ENCODE measurements around the gene SGTA. TPM values are rescaled to one million over a fixed set of nuclear protein-coding genes. Genes with fewer than 3 reads are reported as not detected.

The SGTA gene
- total and polyA plus RNA-seq, 2 of the 13 experiments (the other 11 are each of a cell fraction or from before 2014, with no cell fraction given), result 43.9 to 47.4 TPM

DNA sequence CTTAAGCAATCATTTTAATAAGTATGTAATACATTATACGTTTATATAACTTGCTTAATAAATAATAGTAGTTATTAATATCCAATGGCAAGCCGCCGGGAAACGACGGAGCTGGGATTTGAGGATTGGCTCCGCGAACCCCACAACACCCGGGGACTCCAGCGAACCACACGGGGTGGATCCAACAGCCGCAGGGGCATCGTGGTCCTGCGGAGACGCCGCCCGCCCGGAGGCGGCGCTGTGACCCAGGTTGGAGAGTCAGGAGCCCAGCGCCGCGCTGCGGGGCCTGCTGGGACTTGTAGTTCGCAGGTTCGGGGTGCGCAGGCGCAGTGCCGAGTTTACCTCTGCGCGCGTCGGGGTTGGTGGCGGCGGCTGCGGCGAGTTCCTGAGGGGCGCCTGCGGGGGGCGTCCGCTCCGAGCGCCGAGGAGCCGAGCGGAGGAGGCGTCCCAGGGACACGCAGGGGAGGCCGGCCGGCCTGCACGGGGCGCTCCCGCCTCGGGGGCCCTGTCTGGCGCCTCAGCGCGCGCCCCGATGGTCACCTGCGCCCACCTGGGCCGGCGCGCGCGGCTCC is 36.6 kb upstream of the SGTA start, which contains the start of gene ZNF554 (continued):
- TF ChIP-seq ZNF383 (CRISPR knock-in tag; IDR thresholded peaks at IDR 0.05; ENCODE audit: borderline replicate concordance) (no peak), PHF5A (CRISPR knock-in tag; IDR thresholded peaks at IDR 0.05; ENCODE audit: low read depth, unreplicated experiment) (peak; percentile 96), FOSL2 (CRISPR knock-in tag; IDR thresholded peaks at IDR 0.05) (peak; percentile 55), ZNF468 (CRISPR knock-in tag; IDR thresholded peaks at IDR 0.05) (no peak), ZNF180 (CRISPR knock-in tag; IDR thresholded peaks at IDR 0.05; ENCODE audit: borderline replicate concordance, low read depth) (no peak), MXI1 (IDR thresholded peaks at IDR 0.05; ENCODE audit: borderline replicate concordance, low read depth, low read length) (peak; percentile 81; the same call in 1 of the 3 replicates), SMAD9 (CRISPR knock-in tag; IDR thresholded peaks at IDR 0.05) (no peak)
- TF ChIP-seq, protein P1, sequence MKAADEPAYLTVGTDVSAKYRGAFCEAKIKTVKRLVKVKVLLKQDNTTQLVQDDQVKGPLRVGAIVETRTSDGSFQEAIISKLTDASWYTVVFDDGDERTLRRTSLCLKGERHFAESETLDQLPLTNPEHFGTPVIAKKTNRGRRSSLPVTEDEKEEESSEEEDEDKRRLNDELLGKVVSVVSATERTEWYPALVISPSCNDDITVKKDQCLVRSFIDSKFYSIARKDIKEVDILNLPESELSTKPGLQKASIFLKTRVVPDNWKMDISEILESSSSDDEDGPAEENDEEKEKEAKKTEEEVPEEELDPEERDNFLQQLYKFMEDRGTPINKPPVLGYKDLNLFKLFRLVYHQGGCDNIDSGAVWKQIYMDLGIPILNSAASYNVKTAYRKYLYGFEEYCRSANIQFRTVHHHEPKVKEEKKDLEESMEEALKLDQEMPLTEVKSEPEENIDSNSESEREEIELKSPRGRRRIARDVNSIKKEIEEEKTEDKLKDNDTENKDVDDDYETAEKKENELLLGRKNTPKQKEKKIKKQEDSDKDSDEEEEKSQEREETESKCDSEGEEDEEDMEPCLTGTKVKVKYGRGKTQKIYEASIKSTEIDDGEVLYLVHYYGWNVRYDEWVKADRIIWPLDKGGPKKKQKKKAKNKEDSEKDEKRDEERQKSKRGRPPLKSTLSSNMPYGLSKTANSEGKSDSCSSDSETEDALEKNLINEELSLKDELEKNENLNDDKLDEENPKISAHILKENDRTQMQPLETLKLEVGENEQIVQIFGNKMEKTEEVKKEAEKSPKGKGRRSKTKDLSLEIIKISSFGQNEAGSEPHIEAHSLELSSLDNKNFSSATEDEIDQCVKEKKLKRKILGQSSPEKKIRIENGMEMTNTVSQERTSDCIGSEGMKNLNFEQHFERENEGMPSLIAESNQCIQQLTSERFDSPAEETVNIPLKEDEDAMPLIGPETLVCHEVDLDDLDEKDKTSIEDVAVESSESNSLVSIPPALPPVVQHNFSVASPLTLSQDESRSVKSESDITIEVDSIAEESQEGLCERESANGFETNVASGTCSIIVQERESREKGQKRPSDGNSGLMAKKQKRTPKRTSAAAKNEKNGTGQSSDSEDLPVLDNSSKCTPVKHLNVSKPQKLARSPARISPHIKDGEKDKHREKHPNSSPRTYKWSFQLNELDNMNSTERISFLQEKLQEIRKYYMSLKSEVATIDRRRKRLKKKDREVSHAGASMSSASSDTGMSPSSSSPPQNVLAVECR (CRISPR knock-in tag; IDR thresholded peaks at IDR 0.05; ENCODE audit: borderline replicate concordance), result peak; percentile 83; the same call in 1 of the 2 replicates

All from HepG2 (cell line).